ENCODE measurements around the gene ELMO1.

Gene ELMO1

DNA sequence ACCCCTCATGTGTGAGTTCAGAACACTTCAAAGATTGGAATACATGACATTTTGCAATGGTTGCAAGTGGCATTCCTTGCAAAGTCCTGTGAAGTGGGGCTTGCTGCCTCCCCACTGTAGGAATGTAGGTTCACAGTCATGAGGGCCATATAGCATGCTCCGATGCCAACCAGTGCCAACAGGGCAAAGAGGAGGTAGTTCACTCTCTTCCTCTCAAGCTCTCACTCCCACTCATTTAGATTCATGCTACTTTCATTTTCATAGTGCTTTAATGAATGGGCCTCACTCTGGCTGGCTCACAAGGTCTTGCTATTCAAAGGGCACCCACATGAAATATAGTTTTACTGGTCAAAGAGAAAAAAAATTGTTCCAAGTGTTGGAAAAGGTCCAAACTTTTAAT, 554.5 kb downstream of the ELMO1 start:
- no peak for DNase-seq

DNA sequence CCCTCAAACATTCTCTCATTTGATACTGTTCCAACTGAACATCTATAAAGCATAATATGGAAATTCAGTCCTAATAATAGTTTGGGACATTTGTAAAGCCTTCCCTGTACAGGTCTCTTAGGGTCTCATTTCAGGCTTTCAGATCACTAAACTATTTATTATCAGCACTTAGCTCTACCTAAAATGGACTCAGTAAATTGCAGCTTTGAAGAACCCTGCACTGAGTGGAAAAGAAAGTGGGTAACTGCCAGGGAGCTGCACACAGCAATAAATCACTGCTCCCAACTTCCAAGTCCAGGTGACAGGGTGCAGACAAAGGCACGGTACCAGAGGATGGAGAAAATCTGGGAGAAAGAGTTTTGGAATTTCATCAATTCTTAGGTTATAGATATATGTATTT, 559.5 kb downstream of the ELMO1 start:
- DNase-seq, result no peak

DNA sequence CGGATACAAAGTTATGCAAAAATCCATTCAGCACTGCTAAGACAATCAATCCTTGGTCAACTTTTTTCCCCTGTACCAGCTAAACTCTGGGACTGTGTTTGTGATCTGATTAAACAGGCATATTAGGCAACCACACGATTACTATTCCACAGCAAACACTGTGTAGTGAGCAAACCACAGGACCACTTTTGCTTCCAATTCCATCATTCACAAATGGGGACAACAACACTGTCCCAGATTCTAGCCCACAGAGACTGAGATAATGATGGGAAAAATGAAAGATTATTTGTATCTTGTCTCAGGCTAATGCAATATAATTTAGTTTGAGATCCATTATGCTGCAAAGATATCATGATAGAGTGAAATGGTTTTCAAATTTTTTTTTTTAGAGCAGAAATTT, 560.7 kb downstream of the ELMO1 start:
- DNase-seq, result no peak

- no peak for DNase-seq
Observed at GRCh38 chr7:36887233-36887632, 561.4 kb downstream of the ELMO1 start.

GRCh38 chr7:36884910-36885309, 563.8 kb downstream of the ELMO1 start:
- DNase-seq, result no peak

GRCh38 chr7:36884351-36884750, 564.3 kb downstream of the ELMO1 start:
- DNase-seq, result no peak

GRCh38 chr7:36881233-36881874, 567.3 kb downstream of the ELMO1 start:
- no peak for DNase-seq

DNA sequence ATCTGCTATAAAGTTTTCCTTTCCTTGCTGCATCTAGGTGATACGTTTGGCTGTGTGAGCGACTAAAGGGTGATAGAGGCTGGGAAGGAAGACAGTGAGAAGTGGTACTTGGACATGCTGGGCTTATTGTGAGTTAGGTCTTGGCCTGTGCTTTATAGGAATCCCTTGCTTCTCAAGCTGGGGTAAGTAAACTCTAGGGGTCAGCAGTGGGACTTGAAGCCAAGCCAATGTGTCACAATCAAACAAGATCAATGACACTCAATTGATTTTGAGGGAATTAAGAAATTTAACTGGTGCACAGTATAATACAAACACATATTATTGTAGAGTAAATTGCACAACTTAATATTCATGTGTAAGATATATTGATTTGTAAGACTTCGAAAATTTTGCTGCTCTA, 568.6 kb downstream of the ELMO1 start:
- no peak for DNase-seq

- no peak for DNase-seq
Observed at GRCh38 chr7:36879021-36879420, 569.6 kb downstream of the ELMO1 start.

GRCh38 chr7:36878288-36878687, 570.4 kb downstream of the ELMO1 start:
- no peak for DNase-seq

DNA sequence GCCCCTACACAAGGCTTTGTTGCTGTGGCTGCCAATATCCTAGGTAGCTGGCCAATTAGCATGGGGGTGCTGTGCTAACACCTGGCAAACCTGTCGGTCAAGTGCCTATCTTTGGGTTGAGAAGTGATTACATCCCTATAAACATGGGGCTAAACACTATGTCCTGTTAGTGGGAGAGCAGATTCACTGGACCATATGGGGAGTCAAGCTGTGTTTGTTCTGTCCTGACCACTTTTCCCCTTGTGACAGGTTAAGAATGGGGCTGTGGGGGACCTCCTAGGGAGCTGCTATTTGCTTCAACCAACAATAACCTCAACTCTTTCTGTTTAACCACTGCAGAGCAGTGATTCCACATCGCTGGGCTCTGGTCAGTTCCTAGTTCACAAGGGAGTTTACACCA, 572.9 kb downstream of the ELMO1 start:
- DNase-seq, result no peak

DNA sequence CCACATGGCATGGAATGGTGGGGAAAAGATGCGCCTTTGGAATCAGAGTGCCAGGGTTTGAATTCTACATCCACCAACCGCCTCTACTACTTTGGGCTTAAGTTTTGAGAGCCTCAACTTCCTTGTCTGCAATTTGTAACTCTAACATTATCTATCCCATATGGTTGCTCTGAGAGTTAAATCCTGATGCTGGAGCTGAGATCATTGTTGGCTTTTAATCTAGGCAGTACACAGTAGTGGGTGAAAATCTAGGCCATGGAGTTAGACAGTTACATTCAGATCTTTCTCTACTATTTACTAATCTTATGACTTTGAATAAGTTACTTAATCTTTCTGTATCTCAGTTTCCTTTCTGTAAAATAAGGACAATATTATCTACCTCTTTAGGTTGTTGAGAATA, 574.6 kb downstream of the ELMO1 start:
- DNase-seq, result no peak

DNA sequence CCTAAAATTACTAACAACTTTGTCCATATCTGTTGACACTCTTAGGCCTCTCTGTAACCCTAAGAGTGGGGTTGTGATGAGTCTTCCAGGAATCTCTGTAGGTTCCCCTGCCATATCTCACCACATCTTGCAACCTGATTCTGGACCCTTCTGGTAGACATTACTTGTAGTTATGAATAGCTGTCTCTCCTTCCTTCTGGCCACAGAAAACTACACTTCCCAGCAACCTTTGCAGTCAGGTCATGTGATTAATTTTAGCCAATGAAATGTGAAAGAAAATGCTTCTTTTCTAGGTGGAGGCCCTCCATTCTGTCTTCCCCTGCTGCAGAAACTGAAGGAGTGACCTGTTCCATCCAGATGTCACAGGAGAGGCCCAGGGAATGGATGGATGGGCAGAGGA, 576.8 kb downstream of the ELMO1 start:
- no peak for DNase-seq

- no peak for DNase-seq
Observed at GRCh38 chr7:36871355-36871738, 577.3 kb downstream of the ELMO1 start.

- no peak for DNase-seq
Observed at GRCh38 chr7:36870625-36871354, 577.9 kb downstream of the ELMO1 start.

- no peak for DNase-seq
Observed at GRCh38 chr7:36868727-36869411, 579.8 kb downstream of the ELMO1 start.

DNA sequence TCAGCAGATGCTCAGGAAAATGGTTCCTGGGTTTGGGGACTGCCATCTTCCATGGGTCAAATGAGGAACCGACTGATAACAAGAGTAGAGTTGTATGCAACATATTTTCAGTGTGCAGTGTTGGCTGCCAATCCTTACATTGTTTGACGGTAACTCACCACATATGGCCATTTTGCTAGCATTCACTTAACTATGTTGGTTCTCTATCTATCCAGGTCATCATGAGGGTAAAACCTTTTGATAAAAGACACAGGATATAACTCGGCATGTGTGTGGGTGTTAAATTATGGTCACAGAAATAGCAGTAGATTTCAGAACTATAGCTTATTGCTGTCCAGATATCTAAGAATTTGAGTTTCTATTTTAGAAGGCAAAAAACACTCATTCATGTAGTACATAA, 583.6 kb downstream of the ELMO1 start:
- DNase-seq, result no peak

DNA sequence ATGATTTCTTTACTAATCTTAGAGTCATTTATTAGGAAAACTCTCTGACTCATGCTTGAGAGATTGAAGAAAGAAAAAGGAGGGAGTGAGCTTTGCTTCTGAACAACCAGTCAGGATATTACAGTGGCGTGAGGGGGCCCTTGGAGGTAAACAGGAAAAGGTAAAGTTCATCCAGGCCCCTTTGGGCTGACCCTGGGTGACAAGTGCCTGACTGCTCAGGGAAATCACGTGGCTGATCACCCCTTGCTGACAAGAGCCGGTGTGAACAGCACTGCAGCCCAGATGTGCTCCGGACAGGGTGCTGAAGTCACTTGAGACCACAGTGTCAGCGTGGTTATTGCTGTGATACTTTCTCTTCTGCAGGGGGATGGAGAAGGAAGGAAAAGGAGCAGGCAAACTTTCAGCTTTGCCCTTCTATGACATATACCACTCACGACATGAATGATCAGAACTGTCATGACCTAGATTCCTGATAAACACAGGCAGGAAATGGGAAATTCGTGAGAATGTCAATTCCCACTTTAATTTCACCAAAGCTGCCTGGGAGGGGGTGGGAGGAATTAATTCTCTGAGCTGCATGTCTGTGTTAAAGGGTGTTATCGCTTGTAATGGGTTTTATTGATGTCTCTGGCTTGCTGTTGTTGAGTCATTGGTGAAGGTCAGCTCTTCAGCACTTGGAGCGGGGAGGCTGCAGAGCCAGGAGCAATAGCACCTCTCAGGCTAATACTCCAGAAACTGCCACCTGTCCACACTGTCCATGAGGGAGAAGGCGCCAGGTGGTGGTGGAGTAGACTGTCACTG, 584.6 kb downstream of the ELMO1 start:
- DNase-seq, result no peak

GRCh38 chr7:36862771-36863261, 585.8 kb downstream of the ELMO1 start:
- no peak for DNase-seq

- no peak for DNase-seq
Observed at GRCh38 chr7:36861656-36862055, 587.0 kb downstream of the ELMO1 start.

GRCh38 chr7:36860681-36861080, 588.0 kb downstream of the ELMO1 start:
- no peak for DNase-seq

DNA sequence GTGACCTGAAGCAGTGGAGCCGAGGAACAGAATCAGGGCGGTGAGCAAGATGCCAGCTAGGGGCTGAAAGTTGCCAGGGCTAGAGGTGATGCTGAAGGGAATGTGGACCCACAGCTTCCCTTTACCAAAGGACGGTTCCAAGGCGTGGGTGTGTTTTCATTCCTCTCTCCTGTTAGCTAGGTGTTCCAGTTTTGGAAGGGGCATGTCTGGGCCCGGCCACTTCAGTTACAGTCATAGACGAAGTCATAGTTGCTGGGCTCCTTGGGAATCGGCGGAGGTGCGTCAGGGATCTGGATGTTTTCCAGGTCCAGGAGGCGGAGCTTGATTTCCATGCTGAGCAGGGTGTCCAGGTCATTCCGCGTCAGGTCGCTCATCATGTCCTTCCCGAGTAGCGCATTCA, 593.3 kb downstream of the ELMO1 start:
- DNase-seq, result no peak

DNA sequence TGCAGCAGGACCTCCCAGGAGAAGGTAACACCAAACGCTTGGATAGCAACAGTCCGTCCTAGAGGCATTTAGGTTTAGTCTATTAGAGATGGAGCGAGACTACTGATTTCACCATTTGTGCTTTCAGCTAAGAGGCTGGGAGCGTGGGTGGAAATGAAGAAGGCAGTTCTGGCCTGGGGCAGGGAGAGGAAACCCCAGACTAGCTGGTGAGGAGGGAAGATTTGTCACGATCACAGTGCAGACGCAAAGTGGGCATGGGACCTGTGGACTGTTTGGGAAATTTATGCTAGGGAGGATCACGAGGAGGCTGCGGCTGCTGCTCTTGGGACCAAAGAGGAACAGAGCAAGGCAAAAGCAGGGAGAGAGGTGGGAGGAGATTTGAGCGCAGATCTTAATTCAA, 594.0 kb downstream of the ELMO1 start:
- no peak for DNase-seq

All from CD4-positive, alpha-beta T cell treated with Interleukin-17A for 4 hours (primary cell).